GM20000 (cell line): ENCODE results near the gene KCNH5.

Experiments
- DNase-seq: peaks from one replicate; pipeline ENCODE4 v3.0.0; 2012; ENCODE audit warnings: low spot score
- CTCF ChIP-seq: IDR thresholded peaks from 2 replicates; pipeline ENCODE4 v1.5.1; 2012; ENCODE audit warnings: mild to moderate bottlenecking, control low read depth; ENCODE audit errors: extremely low read depth, missing control alignments

KCNH5 gene

GRCh38 chr14:62736048-62737043 lies 308.9 kb downstream of the KCNH5 start:
- no peak for DNase-seq
- TF ChIP-seq CTCF = no peak

GRCh38 chr14:62734831-62735230 lies 310.4 kb downstream of the KCNH5 start:
- no peak for TF ChIP-seq CTCF
- no peak for DNase-seq

GRCh38 chr14:62722406-62722805 lies 322.9 kb downstream of the KCNH5 start:
- no peak for DNase-seq
- TF ChIP-seq CTCF = no peak

GRCh38 chr14:62718629-62719028 lies 326.6 kb downstream of the KCNH5 start:
- TF ChIP-seq CTCF = no peak
- no peak for DNase-seq

- TF ChIP-seq CTCF = no peak
Observed at GRCh38 chr14:62711351-62712023, 333.8 kb downstream of the KCNH5 start.

GRCh38 chr14:62710811-62711210 lies 334.4 kb downstream of the KCNH5 start:
- no peak for DNase-seq
- no peak for TF ChIP-seq CTCF

More at GRCh38 chr14:62711351-62712023, 333.8 kb downstream of the KCNH5 start:
- DNase-seq = no peak

- no peak for TF ChIP-seq CTCF
Observed at GRCh38 chr14:62709773-62710172, 335.5 kb downstream of the KCNH5 start.

More at GRCh38 chr14:62709773-62710172, 335.5 kb downstream of the KCNH5 start:
- no peak for DNase-seq
